CD14-positive monocyte (primary cell): ENCODE measurements around the gene GRIP1. TPM values are rescaled to one million over a fixed set of nuclear protein-coding genes. Genes with fewer than 3 reads are reported as not detected.

Experiments
- DNase-seq, 3 donors: peaks; one replicate each; pipeline ENCODE4 v3.0.0-alpha.2; 2011 to 2022
- H2AFZ ChIP-seq: 2 replicates; pipeline ENCODE4 v1.6.0; 2012; ENCODE audit warnings: mild to moderate bottlenecking, low read depth, low read length, inconsistent platforms; ENCODE audit not compliant: insufficient read depth, poor library complexity, severe bottlenecking
- H3K27ac ChIP-seq, 2 donors: 1 replicate in 1 of 2; 2 replicates in 1 of 2; pipeline ENCODE4 v1.5.1; 2012 to 2013; ENCODE audit warnings: low read length in 2 of 2, control low read depth in 1 of 2, inconsistent platforms in 1 of 2, low read depth in 1 of 2, mild to moderate bottlenecking in 1 of 2
- H3K27me3 ChIP-seq, 2 donors: one replicate each; pipeline versions ENCODE4 v1.6.0 to v1.6.1; 2011 to 2013; ENCODE audit warnings: low read length in 2 of 2; ENCODE audit not compliant: control insufficient read depth in 2 of 2, insufficient read depth in 2 of 2
- H3K36me3 ChIP-seq, 2 donors: replicated peaks in 1 of 2; 1 replicate in 1 of 2; 2 replicates in 1 of 2; pipeline versions ENCODE4 v1.5.1 to v1.6.1; 2012 to 2013; ENCODE audit warnings: low read length in 2 of 2, control low read depth in 1 of 2, inconsistent platforms in 1 of 2, mild to moderate bottlenecking in 1 of 2; ENCODE audit not compliant: insufficient read depth in 2 of 2, control insufficient read depth in 1 of 2
- H3K4me1 ChIP-seq, 2 donors: 1 replicate in 1 of 2; 2 replicates in 1 of 2; pipeline versions ENCODE4 v1.5.1 to v1.6.1; 2012 to 2013; ENCODE audit warnings: low read length in 2 of 2, control low read depth in 1 of 2, inconsistent platforms in 1 of 2, mild to moderate bottlenecking in 1 of 2, moderate library complexity in 1 of 2; ENCODE audit not compliant: insufficient read depth in 2 of 2, control insufficient read depth in 1 of 2
- H3K4me2 ChIP-seq: replicated peaks from 2 replicates; pipeline ENCODE3; 2012; ENCODE audit warnings: low read length, moderate library complexity, mild to moderate bottlenecking; ENCODE audit not compliant: poor library complexity, severe bottlenecking; ENCODE audit errors: extremely low read depth
- H3K4me3 ChIP-seq, 3 experiments: fragments of 200-600 bp in 1 of 3; sonication (generic) in 1 of 3; replicated peaks in 1 of 3; 1 replicate in 2 of 3; 2 replicates in 1 of 3; pipeline ENCODE4 v1.5.1; 2011 to 2013; ENCODE audit warnings: low read length in 3 of 3, mild to moderate bottlenecking in 3 of 3, control low read depth in 2 of 3, low read depth in 2 of 3, inconsistent platforms in 1 of 3, moderate library complexity in 1 of 3
- H3K79me2 ChIP-seq: 2 replicates; pipeline ENCODE4 v1.6.0; 2012; ENCODE audit warnings: mild to moderate bottlenecking, control low read depth, inconsistent platforms, low read length, moderate library complexity; ENCODE audit not compliant: insufficient read depth
- H3K9ac ChIP-seq: 2 replicates; pipeline ENCODE4 v1.6.0; 2017; ENCODE audit warnings: low read length, mild to moderate bottlenecking; ENCODE audit not compliant: insufficient read depth, poor library complexity, severe bottlenecking
- H3K9me3 ChIP-seq, 2 donors: replicated peaks in 1 of 2; 1 replicate in 1 of 2; 2 replicates in 1 of 2; pipeline versions ENCODE4 v1.5.1 to v1.6.1; 2012 to 2013; ENCODE audit warnings: low read length in 2 of 2, control low read depth in 1 of 2; ENCODE audit not compliant: control insufficient read depth in 1 of 2, insufficient read depth in 1 of 2
- H4K20me1 ChIP-seq: 2 replicates; pipeline ENCODE4 v1.6.0; 2012; ENCODE audit warnings: mild to moderate bottlenecking, low read length, control low read depth, moderate library complexity; ENCODE audit not compliant: insufficient read depth
- H3K27ac Mint-ChIP-seq, 7 donors: one replicate each; pipeline ENCODE4 v1.8.0; 2020; ENCODE audit warnings: mild to moderate bottlenecking in 7 of 7, mixed read lengths in 7 of 7, moderate library complexity in 6 of 7, inconsistent platforms in 2 of 7
- H3K27me3 Mint-ChIP-seq, 3 donors: one replicate each; pipeline ENCODE4 v1.8.0; 2021 to 2022; ENCODE audit warnings: low read depth in 3 of 3, mild to moderate bottlenecking in 3 of 3, mixed read lengths in 3 of 3, moderate library complexity in 3 of 3, inconsistent platforms in 1 of 3
- H3K36me3 Mint-ChIP-seq, 2 donors: one replicate each; pipeline ENCODE4 v1.8.0; 2020; ENCODE audit warnings: mixed read lengths in 2 of 2, inconsistent platforms in 1 of 2, mild to moderate bottlenecking in 1 of 2
- H3K4me1 Mint-ChIP-seq: one replicate; pipeline ENCODE4 v1.8.0; 2020; ENCODE audit warnings: mild to moderate bottlenecking, mixed read lengths
- H3K4me3 Mint-ChIP-seq, 2 donors: one replicate each; pipeline ENCODE4 v1.8.0; 2020; ENCODE audit warnings: mild to moderate bottlenecking in 2 of 2, mixed read lengths in 2 of 2, moderate library complexity in 1 of 2
- H3K9me3 Mint-ChIP-seq, 7 donors: one replicate each; pipeline ENCODE4 v1.8.0; 2020 to 2022; ENCODE audit warnings: mixed read lengths in 7 of 7, mild to moderate bottlenecking in 6 of 7, moderate library complexity in 6 of 7, inconsistent platforms in 2 of 7
- WGBS: methylation state at CpG from one replicate; pipeline ENCODE4 v1.1.5; 2013; ENCODE audit warnings: missing lambda C conversion rate; ENCODE audit not compliant: insufficient coverage; 5-methylcytosine and 5-hydroxymethylcytosine counted together
- intact Hi-C, 2 donors: fragments of 100-400 bp; cut with micrococcal nuclease; formaldehyde crosslinking; loops; one replicate each; pipeline versions ENCODE4 v1.15.0 to v1.15.1; 2023
- polyA plus RNA-seq, 3 donors: library from polyadenylated mRNA; depleted of rRNA in 1 of 3; unstranded in 2 of 3; stranded (reverse) in 1 of 3; fragments of 300-500 nt in 2 of 3; fragments of >200 nt in 1 of 3; fragmentation: Illumina TruSeq in 2 of 3; gene quantifications; 1 replicate in 2 of 3; 2 replicates in 1 of 3; pipeline ENCODE4 v1.2.3, GENCODE V29; 2012 to 2021
- TF ChIP-seq, protein P1 (sequence below): fragments of 200-600 bp; IDR thresholded peaks from one replicate; pipeline ENCODE4 v1.8.0; 2022; ENCODE audit warnings: antibody characterized with exemption, mild to moderate bottlenecking

Gene GRIP1
- polyA plus RNA-seq, 3 donors = 0.21 TPM; not detected in 2

DNA sequence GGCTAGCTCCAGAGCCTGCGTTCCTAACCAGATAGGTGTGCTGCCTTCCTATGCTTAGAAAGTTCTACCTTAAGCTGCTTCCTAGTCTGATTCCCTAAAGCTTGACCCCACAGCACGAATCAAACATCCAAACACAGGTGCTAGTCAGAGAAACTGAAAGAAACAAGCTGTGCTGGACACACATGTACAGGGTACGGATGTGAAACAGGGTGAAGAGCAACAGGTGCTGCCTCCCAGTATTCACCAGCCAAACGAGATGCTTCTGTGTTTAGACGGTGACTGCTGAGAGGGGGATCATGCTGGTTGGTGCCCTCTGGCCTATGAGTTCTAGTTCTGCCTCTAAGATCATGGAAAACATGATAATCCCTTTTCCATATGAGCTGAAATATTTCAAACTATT is 105.3 kb downstream of the GRIP1 start:
- H3K9me3 Mint-ChIP-seq = peaks cover 0 to 18% (median 7%) of the 10 kb centered on the region in 7 donors
- Histone ChIP-seq H3K27me3 (no peaks in the 10 kb centered on the region), H3K27ac (no peak overlapping the region), H3K4me2 (no peak overlapping the region), H3K79me2 (no peaks in the 10 kb centered on the region), H4K20me1 (no peaks in the 10 kb centered on the region), H3K4me1 (no peaks in the 10 kb centered on the region), H3K4me3 (no peak overlapping the region), H3K9ac (no peak overlapping the region), H3K36me3 (no peaks in the 10 kb centered on the region), H2AFZ (no peak overlapping the region), H3K9me3 (peaks cover 0 to 10% of the 10 kb centered on the region in 2 donors)
- H3K4me3 Mint-ChIP-seq = no peak overlapping the region
- intact Hi-C loops = no loop called here
- H3K27me3 Mint-ChIP-seq = peaks cover 0 to 2% (median 0%) of the 10 kb centered on the region in 3 donors
- no peaks in the 10 kb centered on the region for H3K36me3 Mint-ChIP-seq
- 100% methylated on average over 3 of the region's 5 CpGs for WGBS
- DNase-seq = no peak
- TF ChIP-seq, protein P1, sequence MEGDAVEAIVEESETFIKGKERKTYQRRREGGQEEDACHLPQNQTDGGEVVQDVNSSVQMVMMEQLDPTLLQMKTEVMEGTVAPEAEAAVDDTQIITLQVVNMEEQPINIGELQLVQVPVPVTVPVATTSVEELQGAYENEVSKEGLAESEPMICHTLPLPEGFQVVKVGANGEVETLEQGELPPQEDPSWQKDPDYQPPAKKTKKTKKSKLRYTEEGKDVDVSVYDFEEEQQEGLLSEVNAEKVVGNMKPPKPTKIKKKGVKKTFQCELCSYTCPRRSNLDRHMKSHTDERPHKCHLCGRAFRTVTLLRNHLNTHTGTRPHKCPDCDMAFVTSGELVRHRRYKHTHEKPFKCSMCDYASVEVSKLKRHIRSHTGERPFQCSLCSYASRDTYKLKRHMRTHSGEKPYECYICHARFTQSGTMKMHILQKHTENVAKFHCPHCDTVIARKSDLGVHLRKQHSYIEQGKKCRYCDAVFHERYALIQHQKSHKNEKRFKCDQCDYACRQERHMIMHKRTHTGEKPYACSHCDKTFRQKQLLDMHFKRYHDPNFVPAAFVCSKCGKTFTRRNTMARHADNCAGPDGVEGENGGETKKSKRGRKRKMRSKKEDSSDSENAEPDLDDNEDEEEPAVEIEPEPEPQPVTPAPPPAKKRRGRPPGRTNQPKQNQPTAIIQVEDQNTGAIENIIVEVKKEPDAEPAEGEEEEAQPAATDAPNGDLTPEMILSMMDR = no peak
- no peaks in the 10 kb centered on the region for H3K4me1 Mint-ChIP-seq
- no peak overlapping the region for H3K27ac Mint-ChIP-seq

DNA sequence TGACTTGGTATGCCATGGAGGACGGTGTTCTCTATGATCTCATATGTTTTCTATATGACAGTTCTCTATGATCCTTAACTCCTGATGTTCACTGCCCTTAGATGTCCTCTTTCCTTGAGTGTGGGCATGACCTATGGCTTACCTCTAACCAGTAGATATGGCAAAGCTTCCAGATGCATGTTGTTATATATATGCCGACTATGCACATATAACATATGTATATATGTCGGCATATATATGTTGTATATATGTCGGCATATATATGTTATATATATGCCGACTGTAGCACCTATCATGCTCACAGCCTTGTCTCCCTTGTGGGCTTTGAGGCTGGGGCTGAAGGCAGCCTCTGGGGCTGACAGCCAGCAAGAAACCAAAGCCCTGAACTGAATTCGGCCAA is 106.0 kb downstream of the GRIP1 start:
- Histone ChIP-seq H3K9me3 (peaks cover 0 to 4% of the 10 kb centered on the region in 2 donors), H3K27ac (no peak overlapping the region), H4K20me1 (no peaks in the 10 kb centered on the region), H3K27me3 (no peaks in the 10 kb centered on the region), H3K4me2 (no peak overlapping the region), H3K36me3 (no peaks in the 10 kb centered on the region), H3K4me1 (no peaks in the 10 kb centered on the region), H3K4me3 (no peak overlapping the region), H3K9ac (no peak overlapping the region), H2AFZ (no peak overlapping the region), H3K79me2 (no peaks in the 10 kb centered on the region)
- no peak overlapping the region for H3K27ac Mint-ChIP-seq
- TF ChIP-seq, protein P1 = no peak
- peaks cover 0 to 10% (median 3%) of the 10 kb centered on the region in 7 donors for H3K9me3 Mint-ChIP-seq
- no peak overlapping the region for H3K4me3 Mint-ChIP-seq
- H3K4me1 Mint-ChIP-seq = no peaks in the 10 kb centered on the region
- no peak for DNase-seq
- H3K36me3 Mint-ChIP-seq = no peaks in the 10 kb centered on the region
- 100% methylated on average over 2 of the region's 6 CpGs for WGBS
- intact Hi-C loops = no loop called here
- H3K27me3 Mint-ChIP-seq = peaks cover 0 to 2% (median 0%) of the 10 kb centered on the region in 3 donors
